GM18508 (cell line): ENCODE measurements around the gene AIFM2.
"Not testable (repeated sequence)": the region's sequence is repeated elsewhere in the genome, so short reads cannot be mapped to it uniquely, and the experiment has no call there.

Experiments used
- ATAC-seq: cut with Tn5 transposase; IDR thresholded peaks from one replicate; pipeline ENCODE4 v1.9.1; 2021; ENCODE audit warnings: moderate number of reproducible peaks; ENCODE audit not compliant: insufficient read depth, unreplicated experiment

The AIFM2 gene

DNA sequence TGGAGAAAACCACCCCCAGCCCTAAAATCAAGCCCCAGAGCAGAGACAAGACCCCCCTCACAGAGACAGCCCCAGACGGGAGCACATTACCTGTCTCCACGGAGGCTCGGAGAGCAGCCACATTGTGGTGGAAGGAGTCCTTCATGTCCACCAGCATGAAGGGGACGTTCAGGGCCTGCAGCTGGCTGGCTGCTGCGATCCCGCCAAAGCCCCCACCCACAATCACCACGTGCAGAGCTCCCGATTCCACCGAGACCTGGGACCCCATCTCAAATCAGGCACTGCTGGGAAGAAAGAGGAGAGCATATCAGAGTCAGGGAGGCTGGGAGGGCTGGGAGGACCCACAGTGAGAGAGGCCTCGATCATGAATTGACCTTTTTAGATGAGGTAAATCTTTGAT is 8.8 kb downstream of the AIFM2 start:
- ATAC-seq = no peak

DNA sequence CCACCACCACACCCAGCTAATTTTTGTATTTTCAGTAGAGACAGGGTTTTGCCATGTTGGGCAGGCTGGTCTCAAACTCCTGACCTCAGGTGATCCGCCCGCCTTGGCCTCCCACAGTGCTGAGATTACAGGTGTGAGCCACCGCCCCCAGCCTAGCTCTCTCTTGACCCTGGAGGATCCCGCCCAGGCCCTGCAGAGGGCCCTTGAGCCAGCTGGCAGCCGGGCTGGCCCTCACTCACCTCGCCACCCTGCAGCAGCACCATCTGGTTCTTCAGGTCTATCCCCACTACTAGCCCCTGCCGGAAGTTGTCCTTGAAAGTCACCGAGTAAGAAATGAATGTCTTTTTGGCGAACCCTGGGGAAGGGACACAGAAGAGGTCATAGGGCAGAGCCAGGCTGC is 9.5 kb downstream of the AIFM2 start:
- ATAC-seq = not testable (repeated sequence)

DNA sequence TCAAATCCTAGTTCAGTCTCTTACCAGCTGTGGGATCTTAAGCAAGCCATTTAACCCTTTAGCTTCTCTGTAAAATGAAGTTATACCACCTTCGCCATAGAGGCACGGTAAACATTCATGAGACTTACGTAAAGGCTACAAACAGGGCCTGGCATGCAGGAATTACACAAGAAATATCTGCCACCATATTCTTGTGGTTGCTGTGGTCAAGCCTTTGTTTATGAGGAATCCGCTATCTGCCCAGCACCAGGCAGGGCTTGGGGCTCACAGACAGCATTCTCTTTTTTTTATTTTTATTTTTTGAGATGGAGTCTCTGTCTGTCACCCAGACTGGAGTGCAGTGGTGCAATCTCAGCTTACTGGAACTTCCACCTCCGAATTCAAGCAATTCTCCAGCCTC is 9.9 kb downstream of the AIFM2 start:
- ATAC-seq = no peak

DNA sequence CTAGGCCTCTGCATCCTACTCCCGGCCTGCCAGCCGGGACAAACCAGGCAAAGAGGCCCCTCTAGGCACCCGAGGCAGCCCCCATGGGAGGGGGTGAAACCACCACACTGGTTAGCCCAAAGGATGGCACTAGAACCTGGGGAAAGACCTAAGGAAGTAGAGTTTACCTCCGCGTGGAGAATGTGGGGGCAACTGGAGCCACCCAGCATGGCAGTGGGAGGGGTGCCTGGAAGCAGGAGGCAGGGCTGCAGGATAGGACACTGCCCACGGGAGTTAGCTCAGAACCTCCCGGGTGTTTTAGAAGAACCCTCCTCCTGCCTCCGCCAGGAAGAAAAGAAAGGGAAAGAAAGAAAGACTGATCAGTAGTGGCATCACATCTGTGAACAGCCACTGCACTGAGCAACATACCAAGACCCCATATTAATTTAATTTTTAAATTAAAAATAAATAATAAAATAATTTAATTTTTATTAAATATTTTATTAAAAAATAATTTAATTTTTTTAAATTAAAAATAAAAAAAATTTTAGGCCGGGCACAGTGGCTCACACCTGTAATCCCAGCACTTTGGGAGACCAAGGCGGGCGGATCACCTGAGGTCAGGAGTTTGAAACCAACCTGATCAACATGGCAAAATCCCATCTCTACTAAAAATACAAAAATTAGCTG is 11.2 kb downstream of the AIFM2 start:
- ATAC-seq = no peak

DNA sequence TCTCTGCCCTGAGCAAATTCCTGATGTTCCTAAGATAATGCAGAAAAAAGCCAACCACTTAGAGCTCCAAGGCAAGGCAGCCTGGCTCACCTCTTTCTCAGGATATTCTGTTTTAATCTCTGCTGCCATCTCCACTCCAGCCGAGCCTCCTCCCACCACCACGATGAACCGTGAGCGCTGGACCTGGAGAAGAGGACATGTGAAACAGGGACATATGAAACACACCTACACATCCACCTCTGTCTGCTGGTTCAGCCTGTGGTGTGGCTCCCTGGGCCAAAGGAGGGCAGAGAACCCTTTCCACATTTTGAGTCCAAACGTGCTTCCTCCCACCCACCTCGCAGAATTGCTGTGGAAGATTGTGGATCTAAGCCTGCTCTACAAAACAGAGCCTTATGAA is 12.2 kb downstream of the AIFM2 start:
- ATAC-seq = no peak

DNA sequence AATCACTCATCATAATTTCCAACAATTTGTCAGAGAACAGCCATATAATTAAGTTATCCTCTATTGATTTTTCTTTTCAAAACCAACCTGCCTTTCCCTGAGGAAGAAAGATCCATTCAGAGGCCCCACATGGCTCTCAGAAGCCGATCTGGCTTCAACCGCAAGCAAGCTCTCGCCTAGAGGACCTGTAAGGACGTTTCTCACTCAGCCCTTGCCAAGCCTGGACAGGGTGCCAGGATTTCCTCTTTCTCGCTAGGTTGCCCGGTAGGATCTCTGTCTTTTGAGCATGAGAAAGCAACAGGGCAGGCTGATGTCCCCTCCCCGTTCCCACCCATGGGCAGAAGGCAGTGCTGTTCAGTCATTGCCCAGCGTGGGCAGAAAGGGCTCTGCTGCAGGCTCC is 13.0 kb downstream of the AIFM2 start:
- ATAC-seq = no peak

DNA sequence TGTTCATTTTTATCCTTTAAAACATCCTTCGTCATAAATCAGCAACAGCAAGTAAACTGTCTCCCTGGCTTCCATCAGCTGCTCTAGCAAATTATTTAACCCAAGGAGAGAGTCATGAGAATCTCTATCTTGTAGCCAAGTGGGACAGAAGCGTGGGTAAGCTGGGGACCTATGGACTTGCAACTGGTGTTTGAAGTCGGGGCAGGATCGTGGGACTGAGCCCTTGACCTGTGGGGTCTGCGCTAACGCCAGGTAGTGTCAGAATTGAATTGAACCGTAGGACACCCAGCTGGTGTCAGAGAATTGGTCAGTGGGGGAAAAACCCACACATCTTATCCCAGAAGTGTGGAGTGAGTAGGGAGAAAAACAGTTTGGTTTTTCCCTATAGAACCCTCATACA is 13.4 kb downstream of the AIFM2 start:
- ATAC-seq = no peak

DNA sequence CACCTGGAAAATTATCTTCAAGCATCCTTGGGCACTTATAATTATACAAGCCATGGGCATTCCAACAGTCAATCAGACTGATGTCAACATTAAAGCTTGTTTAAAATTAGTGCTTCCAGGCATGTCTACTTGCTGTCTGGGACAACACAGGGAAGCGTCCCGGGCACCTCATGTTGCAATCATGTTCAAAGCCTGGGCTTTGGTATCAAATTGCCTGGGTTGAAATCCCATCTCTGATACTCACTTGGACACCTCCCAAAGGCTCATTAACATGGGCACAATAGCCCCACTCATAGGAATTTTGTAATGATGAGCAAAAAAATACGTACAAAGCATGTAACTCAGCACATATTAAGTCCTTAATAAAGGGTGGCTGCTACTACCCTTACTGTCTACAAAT is 14.4 kb downstream of the AIFM2 start:
- ATAC-seq = no peak

GRCh38 chr10:70117646-70118045 is 15.0 kb downstream of the AIFM2 start:
- no peak for ATAC-seq

GRCh38 chr10:70115948-70116682 is 16.5 kb downstream of the AIFM2 start:
- ATAC-seq = no peak

GRCh38 chr10:70114902-70115301 is 17.7 kb downstream of the AIFM2 start:
- no peak for ATAC-seq

DNA sequence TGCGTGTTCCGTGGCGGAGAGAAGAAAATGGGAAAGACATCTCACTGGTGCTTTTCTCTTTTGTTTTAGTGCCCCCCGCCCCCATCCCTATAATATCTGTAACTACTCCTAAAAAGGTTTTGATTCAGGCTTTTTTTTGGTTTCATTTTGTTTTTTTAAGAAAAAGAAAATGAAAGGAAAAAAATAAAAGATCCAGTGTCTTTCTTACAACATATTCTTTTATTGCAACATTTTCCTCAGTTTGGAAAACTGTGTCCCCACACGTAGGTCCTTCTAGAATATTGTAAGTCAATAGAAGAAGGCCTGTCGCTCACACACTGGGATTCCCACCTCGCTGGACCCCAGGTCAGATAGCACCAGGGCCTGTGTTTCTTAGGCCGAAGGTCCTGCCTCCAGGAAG is 20.6 kb downstream of the AIFM2 start:
- ATAC-seq = no peak

- ATAC-seq = no peak
These were observed 21.1 kb downstream of the AIFM2 start for GRCh38 chr10:70111496-70111895.

GRCh38 chr10:70109064-70109729 is 23.4 kb downstream of the AIFM2 start:
- no peak for ATAC-seq

GRCh38 chr10:70106958-70107791 is 25.4 kb downstream of the AIFM2 start:
- ATAC-seq = no peak

DNA sequence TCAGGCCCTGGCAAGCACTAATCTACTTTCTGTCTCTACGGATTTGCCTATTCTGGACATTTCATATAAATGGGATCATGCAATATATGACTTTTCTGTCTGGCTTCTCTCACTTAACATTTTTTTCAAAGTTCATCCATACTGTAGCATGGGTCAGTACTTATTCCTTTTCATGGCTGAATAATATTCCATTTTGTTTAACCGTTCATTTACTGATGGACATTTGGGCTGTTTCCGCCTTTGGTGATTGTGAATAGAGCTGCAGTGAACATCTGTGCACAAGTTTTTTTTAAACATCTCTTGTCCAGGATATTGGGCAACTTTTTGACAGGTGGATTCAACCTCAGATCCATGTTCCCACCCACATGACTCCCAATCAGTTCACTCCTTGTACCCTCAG is 31.0 kb downstream of the AIFM2 start:
- no peak for ATAC-seq

GRCh38 chr10:70101068-70101562 is 31.5 kb downstream of the AIFM2 start:
- not testable (repeated sequence) for ATAC-seq

DNA sequence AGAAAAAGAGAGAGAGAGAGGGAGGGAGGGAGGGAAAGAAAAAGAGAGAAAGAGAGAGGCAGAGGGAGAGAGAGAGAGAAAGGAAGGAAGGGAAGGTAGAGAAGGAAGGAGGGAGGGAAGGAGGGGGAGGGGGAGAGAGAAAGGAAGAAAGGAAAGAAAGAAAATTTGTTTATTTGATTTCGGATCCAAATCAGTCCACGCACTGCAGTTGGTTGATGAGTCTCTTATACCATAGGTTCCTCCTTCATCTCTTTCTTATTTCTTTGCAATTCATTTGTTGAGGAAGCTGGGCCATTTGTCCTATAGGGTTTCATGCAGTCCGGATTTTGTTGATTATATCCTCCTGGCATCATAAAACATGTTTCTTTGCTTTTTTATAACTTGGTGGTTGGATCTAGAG is 34.4 kb downstream of the AIFM2 start:
- no peak for ATAC-seq

DNA sequence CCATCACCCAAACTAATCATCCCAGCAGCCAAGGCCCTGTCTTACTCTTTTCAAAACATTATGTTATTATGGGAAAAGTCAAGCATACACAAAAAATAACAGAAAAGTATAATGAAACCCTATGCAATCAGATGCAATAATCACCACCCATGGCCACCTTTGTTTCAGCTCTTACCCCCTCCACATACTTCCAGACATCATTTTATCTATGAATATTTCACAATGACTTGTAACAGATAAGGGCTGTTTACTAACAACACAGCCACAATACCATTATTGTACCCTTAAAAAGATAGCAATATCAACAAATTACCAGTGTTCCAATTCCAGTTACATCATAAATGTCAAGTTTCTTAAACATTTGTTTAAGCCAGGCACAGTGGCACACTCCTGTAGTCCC is 35.2 kb downstream of the AIFM2 start:
- no peak for ATAC-seq

DNA sequence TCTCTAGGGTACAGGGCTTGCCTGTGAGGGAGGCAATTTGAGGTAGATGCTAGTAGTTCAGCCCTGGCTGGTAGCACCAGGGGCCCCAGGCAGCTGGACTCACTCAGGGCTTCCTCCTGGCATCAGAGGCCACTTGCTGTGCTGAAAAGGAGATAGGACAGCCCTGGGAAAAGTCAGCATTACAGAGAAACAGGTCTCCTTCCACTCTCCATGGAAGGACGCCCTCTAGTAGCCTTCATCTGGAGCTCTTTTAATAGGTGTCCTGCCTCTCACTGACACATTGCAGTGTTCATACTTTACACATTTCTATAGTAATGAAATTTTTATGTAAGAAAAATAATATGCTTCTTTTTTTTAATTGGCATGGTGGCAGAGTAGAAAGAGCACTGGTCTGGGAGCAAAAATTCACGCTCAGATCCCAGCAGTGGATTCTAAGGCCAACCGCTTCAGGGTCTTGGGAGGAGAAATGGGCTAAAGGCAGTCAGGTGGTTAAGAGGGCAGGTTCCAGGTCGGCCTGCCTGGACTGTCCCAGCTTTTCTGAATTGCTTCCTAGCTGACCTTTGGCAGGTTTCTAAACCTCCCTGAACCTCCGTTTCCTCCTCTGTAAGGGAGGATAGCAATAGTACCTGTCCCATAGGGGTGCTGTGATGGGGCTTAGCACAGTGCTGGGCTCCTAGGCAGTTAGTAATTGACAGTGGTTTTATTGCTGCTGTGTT is 35.8 kb downstream of the AIFM2 start:
- no peak for ATAC-seq
